ENCODE data around the gene TSPO2. TPM values are rescaled to one million over a fixed set of nuclear protein-coding genes. Genes with fewer than 3 reads are reported as not detected.

TSPO2 gene
- total RNA-seq, 1 donor from 2014 or later, result not detected

DNA sequence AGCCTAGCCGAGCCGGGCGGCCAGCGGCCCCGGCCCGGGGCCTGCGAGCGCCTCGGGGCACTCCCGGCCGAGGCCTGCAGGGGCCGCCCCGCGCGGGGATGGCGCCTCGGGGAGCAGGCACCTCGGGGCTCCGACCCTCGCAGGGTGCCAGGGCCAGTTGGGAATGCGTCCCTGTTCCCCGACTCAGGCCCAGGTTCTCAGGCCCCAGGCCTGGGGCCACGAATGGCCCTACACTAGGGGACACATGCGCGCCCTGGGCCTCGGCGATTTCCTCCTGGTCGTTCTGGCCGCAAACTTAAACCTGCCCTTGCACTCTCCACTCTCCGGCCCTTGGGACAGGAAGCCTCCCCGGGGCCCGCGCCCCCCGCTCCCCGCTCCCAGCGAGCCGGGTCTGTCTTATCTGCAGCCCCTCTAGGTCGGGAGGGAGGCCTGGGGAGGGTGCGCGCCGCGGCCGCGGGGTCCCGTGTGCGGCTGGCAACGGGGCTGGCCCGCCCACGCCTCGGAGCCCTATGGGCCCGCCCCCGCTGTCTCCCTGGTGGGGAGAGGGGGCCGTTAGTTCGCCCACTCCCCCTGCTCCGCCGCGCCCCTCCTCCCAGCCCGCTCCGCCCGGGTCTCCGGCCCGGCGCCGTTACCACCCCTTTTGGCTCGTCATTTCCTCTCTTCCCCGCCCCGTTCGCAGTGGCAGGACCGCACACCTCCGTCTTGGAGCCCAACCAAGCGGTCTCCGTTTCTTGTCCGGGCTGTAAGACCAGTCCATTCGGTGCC, 31.1 kb downstream of the TSPO2 start:
- DNase-seq (ENCODE audit: low read depth) (peak; percentile 70), FAIRE-seq (no peak)

DNA sequence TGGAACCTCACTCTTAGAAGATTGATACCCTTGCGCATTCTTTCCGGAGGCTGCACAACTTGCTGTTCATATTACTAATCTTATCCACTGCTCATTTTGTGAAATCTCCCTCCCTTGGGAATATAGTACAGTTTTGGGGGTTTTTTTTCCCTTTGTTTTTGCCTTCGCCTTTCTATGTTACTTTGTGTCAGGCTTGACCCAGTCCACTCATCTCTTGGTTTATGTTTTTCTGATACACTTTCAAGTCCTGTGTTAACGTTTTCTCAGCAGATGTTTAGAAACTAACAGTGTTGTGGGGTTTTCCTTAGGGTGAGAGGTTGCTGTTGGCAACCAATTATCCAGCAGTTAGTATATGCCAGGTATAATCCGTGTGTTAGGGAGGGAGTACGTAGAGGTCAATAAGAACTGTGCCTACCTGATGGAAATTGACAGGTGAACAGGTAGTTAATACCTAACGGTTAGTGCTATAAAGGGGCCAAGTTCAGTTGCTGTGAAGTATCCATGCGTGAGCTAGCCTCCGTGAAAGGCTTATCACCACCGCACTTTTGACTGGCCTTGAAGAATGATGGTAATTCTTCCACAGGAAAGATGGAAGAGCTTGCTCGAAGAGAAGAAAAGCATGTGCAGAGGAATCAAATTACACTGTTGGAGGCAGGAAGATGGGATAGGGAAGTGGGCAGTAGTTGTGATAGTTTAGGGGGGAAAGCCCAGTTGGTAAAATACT, 31.9 kb downstream of the TSPO2 start:
- peak overlapping the region; percentile 99 for H3K4me2 ChIP-seq (ENCODE audit: low read length)
- H3K4me3 Mint-ChIP-seq (ENCODE audit: unreplicated experiment), result peak overlapping the region; percentile 86
- TF ChIP-seq, protein P1, sequence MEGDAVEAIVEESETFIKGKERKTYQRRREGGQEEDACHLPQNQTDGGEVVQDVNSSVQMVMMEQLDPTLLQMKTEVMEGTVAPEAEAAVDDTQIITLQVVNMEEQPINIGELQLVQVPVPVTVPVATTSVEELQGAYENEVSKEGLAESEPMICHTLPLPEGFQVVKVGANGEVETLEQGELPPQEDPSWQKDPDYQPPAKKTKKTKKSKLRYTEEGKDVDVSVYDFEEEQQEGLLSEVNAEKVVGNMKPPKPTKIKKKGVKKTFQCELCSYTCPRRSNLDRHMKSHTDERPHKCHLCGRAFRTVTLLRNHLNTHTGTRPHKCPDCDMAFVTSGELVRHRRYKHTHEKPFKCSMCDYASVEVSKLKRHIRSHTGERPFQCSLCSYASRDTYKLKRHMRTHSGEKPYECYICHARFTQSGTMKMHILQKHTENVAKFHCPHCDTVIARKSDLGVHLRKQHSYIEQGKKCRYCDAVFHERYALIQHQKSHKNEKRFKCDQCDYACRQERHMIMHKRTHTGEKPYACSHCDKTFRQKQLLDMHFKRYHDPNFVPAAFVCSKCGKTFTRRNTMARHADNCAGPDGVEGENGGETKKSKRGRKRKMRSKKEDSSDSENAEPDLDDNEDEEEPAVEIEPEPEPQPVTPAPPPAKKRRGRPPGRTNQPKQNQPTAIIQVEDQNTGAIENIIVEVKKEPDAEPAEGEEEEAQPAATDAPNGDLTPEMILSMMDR (IDR thresholded peaks at IDR 0.05; ENCODE audit: insufficient read depth, low read depth, low read length), result no peak
- no peak for TF ChIP-seq EZH2 (IDR thresholded peaks at IDR 0.05; ENCODE audit: insufficient read depth, low read length)
- H3K27me3 Mint-ChIP-seq (ENCODE audit: low read depth, unreplicated experiment), result no peaks in the 10 kb centered on the region
- H3K9me3 ChIP-seq (ENCODE audit: insufficient read depth, low read depth, low read length), result no peaks in the 10 kb centered on the region
- no peaks in the 10 kb centered on the region for H3K27me3 ChIP-seq (ENCODE audit: insufficient read depth, low read length)
- no peaks in the 10 kb centered on the region for H3K36me3 Mint-ChIP-seq (ENCODE audit: low read depth, unreplicated experiment)
- H4K20me1 ChIP-seq (ENCODE audit: insufficient read depth, low read length), result peaks cover 47% of the 10 kb centered on the region
- peaks cover 8% of the 10 kb centered on the region for H3K36me3 ChIP-seq (ENCODE audit: insufficient read depth, low read length)
- H2AFZ ChIP-seq (ENCODE audit: low read depth, low read length), result peak overlapping the region; percentile 58
- H3K4me1 ChIP-seq (ENCODE audit: insufficient read depth, low read length), result peaks cover 9% of the 10 kb centered on the region
- H3K79me2 ChIP-seq (ENCODE audit: insufficient read depth, low read length), result peaks cover 60% of the 10 kb centered on the region
- FAIRE-seq, result no peak
- peak overlapping the region; percentile 99 for H3K9ac ChIP-seq (ENCODE audit: low read length)
- H3K9me3 Mint-ChIP-seq (ENCODE audit: unreplicated experiment), result no peaks in the 10 kb centered on the region
- peaks cover 21% of the 10 kb centered on the region for H3K4me1 Mint-ChIP-seq (ENCODE audit: low read depth, unreplicated experiment)
- H3K27ac ChIP-seq (ENCODE audit: low read depth, low read length), result peak overlapping the region; percentile 95
- peak; percentile 35 for DNase-seq (ENCODE audit: low read depth)
- H3K27ac Mint-ChIP-seq (ENCODE audit: unreplicated experiment), result peak overlapping the region; percentile 95
- H3K4me3 ChIP-seq (ENCODE audit: insufficient read depth, low read depth, low read length), result peak overlapping the region; percentile 81

More for the DNA sequence above, 31.1 kb downstream of the TSPO2 start:
- Histone ChIP-seq H3K9ac (ENCODE audit: low read length) (peak overlapping the region; percentile 99), H3K27me3 (ENCODE audit: insufficient read depth, low read length) (no peaks in the 10 kb centered on the region), H2AFZ (ENCODE audit: low read depth, low read length) (peak overlapping the region; percentile 67), H3K4me1 (ENCODE audit: insufficient read depth, low read length) (peaks cover 9% of the 10 kb centered on the region), H3K79me2 (ENCODE audit: insufficient read depth, low read length) (peaks cover 53% of the 10 kb centered on the region), H3K9me3 (ENCODE audit: insufficient read depth, low read depth, low read length) (no peaks in the 10 kb centered on the region), H3K4me3 (ENCODE audit: insufficient read depth, low read depth, low read length) (peak overlapping the region; percentile 81), H3K4me2 (ENCODE audit: low read length) (peak overlapping the region; percentile 99), H3K36me3 (ENCODE audit: insufficient read depth, low read length) (peaks cover 6% of the 10 kb centered on the region), H4K20me1 (ENCODE audit: insufficient read depth, low read length) (peaks cover 39% of the 10 kb centered on the region), H3K27ac (ENCODE audit: low read depth, low read length) (peak overlapping the region; percentile 95)
- TF ChIP-seq, protein P1 (IDR thresholded peaks at IDR 0.05; ENCODE audit: insufficient read depth, low read depth, low read length), result no peak
- TF ChIP-seq EZH2 (IDR thresholded peaks at IDR 0.05; ENCODE audit: insufficient read depth, low read length), result no peak
- no peaks in the 10 kb centered on the region for H3K36me3 Mint-ChIP-seq (ENCODE audit: low read depth, unreplicated experiment)
- peaks cover 21% of the 10 kb centered on the region for H3K4me1 Mint-ChIP-seq (ENCODE audit: low read depth, unreplicated experiment)
- H3K27ac Mint-ChIP-seq (ENCODE audit: unreplicated experiment), result peak overlapping the region; percentile 95
- H3K27me3 Mint-ChIP-seq (ENCODE audit: low read depth, unreplicated experiment), result no peaks in the 10 kb centered on the region
- peak overlapping the region; percentile 86 for H3K4me3 Mint-ChIP-seq (ENCODE audit: unreplicated experiment)
- no peaks in the 10 kb centered on the region for H3K9me3 Mint-ChIP-seq (ENCODE audit: unreplicated experiment)
